ENCODE data around the gene SPNS2.

DNA sequence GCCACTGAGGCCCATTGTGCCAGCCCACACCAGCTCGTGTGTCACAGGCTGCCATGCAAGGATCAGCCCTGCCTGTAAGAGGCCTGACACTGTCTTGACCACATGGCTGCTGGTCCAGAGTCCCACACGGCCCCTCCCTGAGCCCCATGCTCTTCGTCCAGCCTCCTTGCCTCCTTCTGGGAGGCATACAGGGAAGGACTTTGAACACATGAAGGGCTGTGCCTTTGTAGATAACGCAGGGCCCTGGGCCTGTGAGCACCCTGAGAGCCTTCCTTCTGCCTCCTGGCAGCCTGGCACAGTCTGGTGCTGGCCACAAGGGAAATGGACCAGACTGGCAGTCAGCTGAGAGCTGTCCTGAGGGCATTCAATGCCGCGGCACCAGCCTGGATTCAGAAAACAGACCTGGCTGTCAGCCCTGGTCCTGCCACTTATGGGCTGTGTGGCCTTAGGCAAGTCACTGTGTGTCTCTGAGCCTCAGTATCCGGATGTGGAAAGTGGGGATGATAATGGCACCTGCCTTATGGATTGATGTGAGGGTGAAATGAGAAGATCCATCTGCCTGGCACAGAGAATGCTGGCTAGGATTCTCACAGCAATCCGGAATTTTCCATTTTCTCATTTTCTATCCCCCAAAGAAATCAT lies 19.2 kb upstream of the SPNS2 start:
- TF ChIP-seq, protein P1, sequence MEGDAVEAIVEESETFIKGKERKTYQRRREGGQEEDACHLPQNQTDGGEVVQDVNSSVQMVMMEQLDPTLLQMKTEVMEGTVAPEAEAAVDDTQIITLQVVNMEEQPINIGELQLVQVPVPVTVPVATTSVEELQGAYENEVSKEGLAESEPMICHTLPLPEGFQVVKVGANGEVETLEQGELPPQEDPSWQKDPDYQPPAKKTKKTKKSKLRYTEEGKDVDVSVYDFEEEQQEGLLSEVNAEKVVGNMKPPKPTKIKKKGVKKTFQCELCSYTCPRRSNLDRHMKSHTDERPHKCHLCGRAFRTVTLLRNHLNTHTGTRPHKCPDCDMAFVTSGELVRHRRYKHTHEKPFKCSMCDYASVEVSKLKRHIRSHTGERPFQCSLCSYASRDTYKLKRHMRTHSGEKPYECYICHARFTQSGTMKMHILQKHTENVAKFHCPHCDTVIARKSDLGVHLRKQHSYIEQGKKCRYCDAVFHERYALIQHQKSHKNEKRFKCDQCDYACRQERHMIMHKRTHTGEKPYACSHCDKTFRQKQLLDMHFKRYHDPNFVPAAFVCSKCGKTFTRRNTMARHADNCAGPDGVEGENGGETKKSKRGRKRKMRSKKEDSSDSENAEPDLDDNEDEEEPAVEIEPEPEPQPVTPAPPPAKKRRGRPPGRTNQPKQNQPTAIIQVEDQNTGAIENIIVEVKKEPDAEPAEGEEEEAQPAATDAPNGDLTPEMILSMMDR (IDR thresholded peaks at IDR 0.05), result peak in 3 of 6 experiments; percentile 30 to 35 (median 32)
- TF ChIP-seq POLR2A (IDR thresholded peaks at IDR 0.05), result peak; percentile 62 to 87

All from Peyer's patch (tissue), 4 donors.